GM12878 (cell line): ENCODE measurements around the gene RBMS3. TPM values are rescaled to one million over a fixed set of nuclear protein-coding genes. Genes with fewer than 3 reads are reported as not detected.

Source experiments
- ATAC-seq: fragments of 200-7000 bp; cut with Tn5 transposase; 3 replicates; pipeline ENCODE4 v1.9.1; 2020; ENCODE audit warnings: mild to moderate bottlenecking, moderate library complexity
- BruUV-seq: library from RNA; stranded (reverse); fragments of 400-500 nt; replicated peaks from 2 replicates; lab custom pipeline; 2021; lab: Mats Ljungman, UMichigan
- CTCF ChIA-PET: fragments of 300-600 bp; sonication (Branson Sonifier 250); formaldehyde crosslinking; extraction: SDS; loops from one replicate; lab custom pipeline; 2021; ENCODE audit warnings: inconsistent platforms; lab: Yijun Ruan, JAX
- POLR2A ChIA-PET: fragments of 350-600 bp; formaldehyde crosslinking; extraction: SDS; loops from one replicate; lab custom pipeline; 2021; ENCODE audit warnings: inconsistent platforms; lab: Charles Lee
- RAD21 ChIA-PET: fragments of 300-600 bp; sonication (Branson Sonifier 250); formaldehyde crosslinking; loops from one replicate; lab custom pipeline; 2023; ENCODE audit warnings: antibody characterized with exemption; ENCODE audit not compliant: unreplicated experiment; lab: Charles Lee
- SMC1A ChIA-PET: fragments of 300-600 bp; sonication (Branson Sonifier 250); formaldehyde crosslinking; loops from one replicate; lab custom pipeline; 2023; ENCODE audit not compliant: unreplicated experiment, uncharacterized antibody; lab: Charles Lee
- DNase-seq: peaks from one replicate; pipeline ENCODE4 v3.0.0-alpha.2; 2011; ENCODE audit warnings: low read depth, low spot score
- FAIRE-seq: peaks from 3 replicates; lab custom pipeline; 2011; peaks lifted over from hg19 to GRCh38; lab: Jason Lieb, UNC
- H2AFZ ChIP-seq: 2 replicates; pipeline ENCODE4 v1.6.0; 2011; ENCODE audit warnings: low read depth, low read length, control low read depth; ENCODE audit not compliant: control insufficient read depth
- H3K27ac ChIP-seq: 2 replicates; pipeline ENCODE4 v1.5.1; 2011; ENCODE audit warnings: control low read depth; ENCODE audit not compliant: control insufficient read depth, insufficient read depth
- H3K27me3 ChIP-seq, 2 experiments: replicated peaks in 1 of 2; 2 replicates each; pipeline versions ENCODE4 v1.6.0 to v1.6.1; 2011; ENCODE audit warnings: low read length in 1 of 2; ENCODE audit not compliant: control insufficient read depth in 2 of 2, insufficient read depth in 2 of 2
- H3K36me3 ChIP-seq, 2 experiments: 2 replicates each; pipeline ENCODE4 v1.5.1; 2011; ENCODE audit warnings: low read length in 1 of 2; ENCODE audit not compliant: control insufficient read depth in 2 of 2, insufficient read depth in 2 of 2
- H3K4me1 ChIP-seq: 2 replicates; pipeline ENCODE4 v1.6.1; 2011; ENCODE audit warnings: mild to moderate bottlenecking, low read length, moderate library complexity, mixed read lengths; ENCODE audit not compliant: control insufficient read depth, insufficient read depth
- H3K4me2 ChIP-seq: 2 replicates; pipeline ENCODE4 v1.6.0; 2011; ENCODE audit warnings: control low read depth; ENCODE audit not compliant: control insufficient read depth, insufficient read depth
- H3K4me3 ChIP-seq: fragments of 200-600 bp; sonication (generic); 2 replicates; pipeline ENCODE4 v1.5.1; 2016
- H3K79me2 ChIP-seq: 2 replicates; pipeline ENCODE4 v1.6.0; 2011; ENCODE audit warnings: low read length; ENCODE audit not compliant: control insufficient read depth, insufficient read depth
- H3K9ac ChIP-seq: 2 replicates; pipeline ENCODE4 v1.8.0; 2011; ENCODE audit warnings: low read length, control low read depth, mixed read lengths; ENCODE audit not compliant: control insufficient read depth, insufficient read depth
- H3K9me3 ChIP-seq: replicated peaks from 3 replicates; pipeline ENCODE4 v1.5.1; 2011; ENCODE audit warnings: mild to moderate bottlenecking, low read length; ENCODE audit not compliant: control insufficient read depth, insufficient read depth
- H4K20me1 ChIP-seq: 2 replicates; pipeline ENCODE4 v1.6.0; 2011; ENCODE audit not compliant: control insufficient read depth, insufficient read depth
- CHD1 ChIP-seq: IDR thresholded peaks from 2 replicates; pipeline ENCODE4 v1.6.1; 2012; ENCODE audit warnings: low read depth, low read length, improper control_type of control experiment
- NRF1 ChIP-seq: conservative IDR thresholded peaks from 2 replicates; pipeline ENCODE4 v1.6.1; 2011; ENCODE audit warnings: mild to moderate bottlenecking, low read depth, low read length, improper control_type of control experiment
- SIX5 ChIP-seq: IDR thresholded peaks from 2 replicates; pipeline ENCODE4 v1.6.1; 2011; ENCODE audit warnings: mild to moderate bottlenecking, low read depth, low read length, moderate library complexity; ENCODE audit not compliant: severe bottlenecking
- WGBS: methylation state at CpG from one replicate; pipeline ENCODE4 v1.1.6; 2016; ENCODE audit warnings: low lambda C conversion rate; ENCODE audit not compliant: insufficient replicate concordance, insufficient coverage; ENCODE audit errors: missing lambda C conversion rate; 5-methylcytosine and 5-hydroxymethylcytosine counted together
- in situ Hi-C: fragments of 300-500 bp; cut with MboI; formaldehyde crosslinking; loops from 9 replicates; pipeline ENCODE4 v1.14.3; 2018; ENCODE audit warnings: mixed read lengths
- intact Hi-C: fragments of 100-400 bp; cut with micrococcal nuclease; formaldehyde crosslinking; loops from one replicate; pipeline ENCODE4 v1.14.2; 2022; ENCODE audit not compliant: unreplicated experiment
- polyA plus RNA-seq, 11 experiments: library from polyadenylated mRNA; depleted of rRNA in 4 of 11; unstranded in 6 of 11; stranded (reverse) in 5 of 11; fragments of >200 nt; fragmentation: Nextera tagmentation in 4 of 11; fragmentation: Illumina TruSeq in 1 of 11; extraction: Ambion mirVana in 4 of 11; extraction: Trizol in 1 of 11; gene quantifications; 1 replicate in 1 of 11; 2 replicates in 10 of 11; pipeline versions ENCODE4 v1.2.1 to v1.2.3, GENCODE V29; 2011 to 2016; ENCODE audit warnings: inconsistent platforms in 2 of 11, missing spikeins in 2 of 11, low read depth in 1 of 11
- total RNA-seq, 4 experiments: library from RNA; depleted of rRNA in 3 of 4; stranded (reverse); fragments of >200 nt in 3 of 4; fragmentation: Illumina TruSeq in 1 of 4; extraction: Trizol in 1 of 4; gene quantifications; 2 replicates each; pipeline versions ENCODE4 v1.2.1 to v1.2.3, GENCODE V29; 2013 to 2021
- TF ChIP-seq, protein P1 (sequence below): IDR thresholded peaks from 2 replicates; pipeline ENCODE4 v1.6.1; 2012; ENCODE audit warnings: improper control_type of control experiment, low read depth, low read length; ENCODE audit not compliant: insufficient replicate concordance

The RBMS3 gene
- total and polyA plus RNA-seq, 10 of the 15 experiments (the other 5 are each of a cell fraction or from before 2014, with no cell fraction given): 0.79 to 4.7 (median 3.1) TPM

DNA sequence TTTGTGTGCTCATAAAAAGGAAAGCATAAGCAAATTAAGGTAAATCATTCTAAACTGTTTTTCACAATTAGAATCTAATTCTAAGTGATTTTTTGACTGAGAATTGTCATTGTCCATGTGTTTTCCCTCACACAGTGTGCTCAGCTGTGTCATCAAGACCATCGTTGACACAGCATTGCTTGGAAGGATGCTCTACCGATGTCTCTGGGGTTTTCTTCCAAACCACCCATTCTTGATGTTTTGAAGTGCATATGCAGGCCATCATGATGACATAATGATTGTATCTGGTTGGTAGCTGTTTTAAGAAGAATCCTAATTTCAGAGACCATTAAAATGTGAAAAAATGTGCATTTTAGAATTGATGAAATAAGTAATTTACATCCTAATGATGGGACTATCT lies 347.9 kb downstream of the RBMS3 start (continued):
- TF ChIP-seq, protein P1, sequence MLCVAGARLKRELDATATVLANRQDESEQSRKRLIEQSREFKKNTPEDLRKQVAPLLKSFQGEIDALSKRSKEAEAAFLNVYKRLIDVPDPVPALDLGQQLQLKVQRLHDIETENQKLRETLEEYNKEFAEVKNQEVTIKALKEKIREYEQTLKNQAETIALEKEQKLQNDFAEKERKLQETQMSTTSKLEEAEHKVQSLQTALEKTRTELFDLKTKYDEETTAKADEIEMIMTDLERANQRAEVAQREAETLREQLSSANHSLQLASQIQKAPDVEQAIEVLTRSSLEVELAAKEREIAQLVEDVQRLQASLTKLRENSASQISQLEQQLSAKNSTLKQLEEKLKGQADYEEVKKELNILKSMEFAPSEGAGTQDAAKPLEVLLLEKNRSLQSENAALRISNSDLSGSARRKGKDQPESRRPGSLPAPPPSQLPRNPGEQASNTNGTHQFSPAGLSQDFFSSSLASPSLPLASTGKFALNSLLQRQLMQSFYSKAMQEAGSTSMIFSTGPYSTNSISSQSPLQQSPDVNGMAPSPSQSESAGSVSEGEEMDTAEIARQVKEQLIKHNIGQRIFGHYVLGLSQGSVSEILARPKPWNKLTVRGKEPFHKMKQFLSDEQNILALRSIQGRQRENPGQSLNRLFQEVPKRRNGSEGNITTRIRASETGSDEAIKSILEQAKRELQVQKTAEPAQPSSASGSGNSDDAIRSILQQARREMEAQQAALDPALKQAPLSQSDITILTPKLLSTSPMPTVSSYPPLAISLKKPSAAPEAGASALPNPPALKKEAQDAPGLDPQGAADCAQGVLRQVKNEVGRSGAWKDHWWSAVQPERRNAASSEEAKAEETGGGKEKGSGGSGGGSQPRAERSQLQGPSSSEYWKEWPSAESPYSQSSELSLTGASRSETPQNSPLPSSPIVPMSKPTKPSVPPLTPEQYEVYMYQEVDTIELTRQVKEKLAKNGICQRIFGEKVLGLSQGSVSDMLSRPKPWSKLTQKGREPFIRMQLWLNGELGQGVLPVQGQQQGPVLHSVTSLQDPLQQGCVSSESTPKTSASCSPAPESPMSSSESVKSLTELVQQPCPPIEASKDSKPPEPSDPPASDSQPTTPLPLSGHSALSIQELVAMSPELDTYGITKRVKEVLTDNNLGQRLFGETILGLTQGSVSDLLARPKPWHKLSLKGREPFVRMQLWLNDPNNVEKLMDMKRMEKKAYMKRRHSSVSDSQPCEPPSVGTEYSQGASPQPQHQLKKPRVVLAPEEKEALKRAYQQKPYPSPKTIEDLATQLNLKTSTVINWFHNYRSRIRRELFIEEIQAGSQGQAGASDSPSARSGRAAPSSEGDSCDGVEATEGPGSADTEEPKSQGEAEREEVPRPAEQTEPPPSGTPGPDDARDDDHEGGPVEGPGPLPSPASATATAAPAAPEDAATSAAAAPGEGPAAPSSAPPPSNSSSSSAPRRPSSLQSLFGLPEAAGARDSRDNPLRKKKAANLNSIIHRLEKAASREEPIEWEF: no peak
- TF ChIP-seq SIX5 (no peak), NRF1 (no peak)

DNA sequence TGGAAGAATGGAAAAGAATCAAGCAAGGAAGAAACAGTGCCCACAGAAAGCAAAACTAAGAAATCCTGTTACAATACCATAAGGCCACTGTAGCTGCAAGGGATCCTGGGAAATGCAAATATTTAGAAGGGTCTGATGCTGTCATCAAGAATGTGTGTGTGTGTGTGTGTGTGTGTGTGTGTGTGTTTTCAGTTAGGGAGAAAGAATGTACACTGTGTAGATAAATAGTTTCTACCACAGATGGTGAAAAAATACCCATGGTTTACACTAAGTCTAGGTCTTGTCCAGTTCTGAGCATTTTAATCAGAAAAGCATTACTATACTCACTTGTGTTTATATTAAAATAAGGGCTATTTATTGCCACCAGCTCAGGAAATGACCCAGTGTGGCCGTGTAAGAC lies 355.0 kb downstream of the RBMS3 start:
- H2AFZ ChIP-seq: no peak overlapping the region
- ChIA-PET CTCF (interaction anchor here (0.9 kb wide), 1 partner anchor 11 kb away, joined by 3 read pairs; no protein-coding TSS in a partner anchor), POLR2A (no interaction called here), RAD21 (no interaction called here)
- FAIRE-seq (no peak), DNase-seq (no peak), ATAC-seq (no peak)
- no peak overlapping the region for H3K4me2 ChIP-seq
- H4K20me1 ChIP-seq: no peaks in the 10 kb centered on the region
- H3K79me2 ChIP-seq: no peaks in the 10 kb centered on the region
- peaks cover 6% of the 10 kb centered on the region; the same call in 2 of the 3 replicates for H3K9me3 ChIP-seq
- no peaks in the 10 kb centered on the region for H3K4me1 ChIP-seq
- no peak overlapping the region for H3K27ac ChIP-seq
- no TSS peak for BruUV-seq
- in situ Hi-C loops: no loop called here
- H3K27me3 ChIP-seq: no peaks in the 10 kb centered on the region
- TF ChIP-seq CHD1: no peak
- TF ChIP-seq, all 136 proteins: peak for 0
- Histone ChIP-seq H3K4me3 (no peak overlapping the region), H3K36me3 (no peaks in the 10 kb centered on the region), H3K9ac (no peak overlapping the region)
- SMC1A ChIA-PET: interaction anchor here (0.7 kb wide), 1 partner anchor 71 kb away, joined by 4 read pairs; no protein-coding TSS in a partner anchor
- WGBS: 0% methylated on average over 1 of the region's 1 CpG
- intact Hi-C loops: no loop called here
